Measurements from ENCODE around the gene ARHGAP30. TPM values are rescaled to one million over a fixed set of nuclear protein-coding genes. Genes with fewer than 3 reads are reported as not detected.

The ARHGAP30 gene
- total and polyA plus RNA-seq, 4 donors = 10.5 to 66.3 (median 33.8) TPM

- DNase-seq = no peak
- Histone ChIP-seq H3K9ac (ENCODE audit: insufficient read depth in 1 of 2, low read length in 2 of 2) (no peak overlapping the region), H3K9me3 (ENCODE audit: control insufficient read depth in 4 of 4, insufficient read depth in 3 of 4, low read length in 3 of 4) (no peaks in the 10 kb centered on the region), H3K4me3 (no peak overlapping the region), H3K36me3 (ENCODE audit: control insufficient read depth in 4 of 4, insufficient read depth in 4 of 4, low read length in 4 of 4) (no peaks in the 10 kb centered on the region), H3K27ac (ENCODE audit: low read depth in 1 of 2, low read length in 1 of 2) (peak overlapping the region in 1 of 2 donors; percentile 24), H3K4me1 (ENCODE audit: control insufficient read depth in 5 of 5, insufficient read depth in 5 of 5, low read length in 5 of 5) (peaks cover 4 to 26% (median 14%) of the 10 kb centered on the region in 5 donors), H3K27me3 (ENCODE audit: control insufficient read depth in 3 of 3, insufficient read depth in 3 of 3, low read length in 2 of 3) (no peaks in the 10 kb centered on the region)
- no peak for ATAC-seq (ENCODE audit: insufficient read depth, low FRiP score)
- TF ChIP-seq, protein P1, sequence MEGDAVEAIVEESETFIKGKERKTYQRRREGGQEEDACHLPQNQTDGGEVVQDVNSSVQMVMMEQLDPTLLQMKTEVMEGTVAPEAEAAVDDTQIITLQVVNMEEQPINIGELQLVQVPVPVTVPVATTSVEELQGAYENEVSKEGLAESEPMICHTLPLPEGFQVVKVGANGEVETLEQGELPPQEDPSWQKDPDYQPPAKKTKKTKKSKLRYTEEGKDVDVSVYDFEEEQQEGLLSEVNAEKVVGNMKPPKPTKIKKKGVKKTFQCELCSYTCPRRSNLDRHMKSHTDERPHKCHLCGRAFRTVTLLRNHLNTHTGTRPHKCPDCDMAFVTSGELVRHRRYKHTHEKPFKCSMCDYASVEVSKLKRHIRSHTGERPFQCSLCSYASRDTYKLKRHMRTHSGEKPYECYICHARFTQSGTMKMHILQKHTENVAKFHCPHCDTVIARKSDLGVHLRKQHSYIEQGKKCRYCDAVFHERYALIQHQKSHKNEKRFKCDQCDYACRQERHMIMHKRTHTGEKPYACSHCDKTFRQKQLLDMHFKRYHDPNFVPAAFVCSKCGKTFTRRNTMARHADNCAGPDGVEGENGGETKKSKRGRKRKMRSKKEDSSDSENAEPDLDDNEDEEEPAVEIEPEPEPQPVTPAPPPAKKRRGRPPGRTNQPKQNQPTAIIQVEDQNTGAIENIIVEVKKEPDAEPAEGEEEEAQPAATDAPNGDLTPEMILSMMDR (IDR thresholded peaks at IDR 0.05; ENCODE audit: control extremely low read depth, extremely low read depth) = no peak
- 70 to 88% methylated on average over 7 of the region's 7 CpGs for WGBS, 2 donors
These were observed 60.0 kb downstream of the ARHGAP30 start for GRCh38 chr1:161009602-161010211.

DNA sequence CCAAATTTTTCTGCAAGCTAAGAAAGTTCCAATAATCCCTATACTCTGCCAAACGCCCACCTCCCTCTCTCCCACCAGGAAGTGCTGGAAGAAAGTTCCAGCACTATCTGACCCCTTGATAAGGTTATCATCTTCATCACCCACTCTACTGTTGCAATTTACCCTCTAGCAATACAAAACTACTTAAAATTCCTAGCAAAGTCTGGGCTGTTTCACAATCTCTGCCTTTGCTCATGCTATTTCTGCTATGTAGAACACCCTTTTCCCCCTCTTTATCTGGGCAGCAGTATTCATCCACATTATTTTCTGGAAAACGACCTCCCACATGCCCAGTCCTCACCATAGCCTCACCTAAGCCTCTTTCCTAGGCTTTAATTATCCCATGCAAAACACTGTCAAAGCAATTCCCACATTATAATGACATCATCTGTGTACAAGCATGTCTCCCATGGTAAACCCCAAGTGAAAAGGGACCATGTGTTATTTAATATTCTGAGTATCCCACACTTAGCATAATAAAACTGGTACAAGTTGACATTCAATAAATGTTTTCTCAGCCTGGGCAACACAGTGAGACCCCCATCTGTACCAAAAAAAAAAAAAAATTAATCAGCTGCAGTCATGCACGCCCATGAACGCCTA is 60.7 kb downstream of the ARHGAP30 start:
- H3K27ac ChIP-seq (ENCODE audit: low read depth in 1 of 2, low read length in 1 of 2) = peak overlapping the region in 1 of 2 donors; percentile 65
- ATAC-seq (ENCODE audit: insufficient read depth, low FRiP score) = no peak
- peaks cover 4 to 22% (median 12%) of the 10 kb centered on the region in 5 donors for H3K4me1 ChIP-seq (ENCODE audit: control insufficient read depth in 5 of 5, insufficient read depth in 5 of 5, low read length in 5 of 5)
- H3K36me3 ChIP-seq (ENCODE audit: control insufficient read depth in 4 of 4, insufficient read depth in 4 of 4, low read length in 4 of 4) = no peaks in the 10 kb centered on the region
- TF ChIP-seq, protein P1 (IDR thresholded peaks at IDR 0.05; ENCODE audit: control extremely low read depth, extremely low read depth) = no peak
- no peak overlapping the region for H3K4me3 ChIP-seq
- H3K27me3 ChIP-seq (ENCODE audit: control insufficient read depth in 3 of 3, insufficient read depth in 3 of 3, low read length in 2 of 3) = no peaks in the 10 kb centered on the region
- peak in 2 of 3 donors; percentile 75 to 82 for DNase-seq
- H3K9ac ChIP-seq (ENCODE audit: insufficient read depth in 1 of 2, low read length in 2 of 2) = no peak overlapping the region
- no peaks in the 10 kb centered on the region for H3K9me3 ChIP-seq (ENCODE audit: control insufficient read depth in 4 of 4, insufficient read depth in 3 of 4, low read length in 3 of 4)
- 64 to 81% methylated on average over 4 of the region's 4 CpGs for WGBS, 2 donors

GRCh38 chr1:161007369-161007768 is 62.3 kb downstream of the ARHGAP30 start:
- no peaks in the 10 kb centered on the region for H3K9me3 ChIP-seq (ENCODE audit: control insufficient read depth in 4 of 4, insufficient read depth in 3 of 4, low read length in 3 of 4)
- TF ChIP-seq, protein P1 (IDR thresholded peaks at IDR 0.05; ENCODE audit: control extremely low read depth, extremely low read depth) = no peak
- H3K27me3 ChIP-seq (ENCODE audit: control insufficient read depth in 3 of 3, insufficient read depth in 3 of 3, low read length in 2 of 3) = no peaks in the 10 kb centered on the region
- WGBS, 2 donors = 96 to 97% methylated on average over 2 of the region's 2 CpGs
- DNase-seq (no peak), ATAC-seq (ENCODE audit: insufficient read depth, low FRiP score) (no peak)
- no peak overlapping the region for H3K4me3 ChIP-seq
- H3K4me1 ChIP-seq (ENCODE audit: control insufficient read depth in 5 of 5, insufficient read depth in 5 of 5, low read length in 5 of 5) = peaks cover 4 to 12% (median 5%) of the 10 kb centered on the region in 5 donors
- no peaks in the 10 kb centered on the region for H3K36me3 ChIP-seq (ENCODE audit: control insufficient read depth in 4 of 4, insufficient read depth in 4 of 4, low read length in 4 of 4)
- H3K27ac ChIP-seq (ENCODE audit: low read depth in 1 of 2, low read length in 1 of 2) = no peak overlapping the region
- H3K9ac ChIP-seq (ENCODE audit: insufficient read depth in 1 of 2, low read length in 2 of 2) = no peak overlapping the region
